Fibroblast of villous mesenchyme (primary cell): ENCODE measurements around the gene HASPIN. TPM values are rescaled to one million over a fixed set of nuclear protein-coding genes. Genes with fewer than 3 reads are reported as not detected.
"Not testable (repeated sequence)": the region's sequence is repeated elsewhere in the genome, so short reads cannot be mapped to it uniquely, and the experiment has no call there.

Source experiments
- DNase-seq: peaks from one replicate; pipeline ENCODE4 v3.0.0-alpha.2; 2010; ENCODE audit warnings: low read depth
- H3K4me3 ChIP-seq: 2 replicates; pipeline ENCODE4 v1.5.1; 2011; ENCODE audit warnings: low read depth, mild to moderate bottlenecking, low read length
- total RNA-seq: library from RNA; depleted of rRNA; stranded (reverse); fragments of >200 nt; gene quantifications from 2 replicates; pipeline ENCODE4 v1.2.3, GENCODE V29; 2012
- TF ChIP-seq, protein P1 (sequence below): IDR thresholded peaks from 2 replicates; pipeline ENCODE4 v1.5.1; 2012; ENCODE audit warnings: low read depth, mild to moderate bottlenecking, low read length; ENCODE audit not compliant: insufficient read depth

HASPIN gene
- total RNA-seq, 1 donor, result 6.9 TPM

DNA sequence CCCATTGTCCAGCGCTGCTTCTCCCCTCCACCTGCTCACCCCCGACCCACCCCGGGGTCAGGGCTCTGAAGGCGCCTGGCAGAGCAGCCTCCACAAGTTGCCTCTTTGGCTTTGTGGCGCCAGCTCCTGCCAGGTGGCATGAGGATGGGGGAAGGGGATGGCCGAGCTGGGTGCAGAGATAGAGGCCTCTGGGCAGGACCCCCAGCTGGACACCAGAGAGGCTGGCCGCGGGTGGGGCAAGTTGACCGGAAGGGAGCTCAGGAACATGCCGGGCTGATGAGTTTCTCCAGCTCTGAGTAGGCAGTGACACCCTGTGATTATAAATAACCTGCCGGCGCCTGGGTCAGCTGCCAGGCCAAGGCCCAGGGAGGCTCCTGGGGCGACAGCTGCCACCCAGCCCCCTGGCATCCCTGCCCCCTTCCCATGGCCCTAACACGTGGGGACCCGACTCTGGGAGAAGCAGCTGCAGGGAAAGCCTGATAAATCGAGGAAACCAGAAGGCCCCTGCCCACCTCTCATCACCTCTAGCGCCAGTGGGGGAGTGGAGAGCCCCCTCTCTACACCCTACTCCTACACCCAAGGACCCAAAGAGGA, 28.5 kb upstream of the HASPIN start:
- no peak for DNase-seq
- TF ChIP-seq, protein P1, sequence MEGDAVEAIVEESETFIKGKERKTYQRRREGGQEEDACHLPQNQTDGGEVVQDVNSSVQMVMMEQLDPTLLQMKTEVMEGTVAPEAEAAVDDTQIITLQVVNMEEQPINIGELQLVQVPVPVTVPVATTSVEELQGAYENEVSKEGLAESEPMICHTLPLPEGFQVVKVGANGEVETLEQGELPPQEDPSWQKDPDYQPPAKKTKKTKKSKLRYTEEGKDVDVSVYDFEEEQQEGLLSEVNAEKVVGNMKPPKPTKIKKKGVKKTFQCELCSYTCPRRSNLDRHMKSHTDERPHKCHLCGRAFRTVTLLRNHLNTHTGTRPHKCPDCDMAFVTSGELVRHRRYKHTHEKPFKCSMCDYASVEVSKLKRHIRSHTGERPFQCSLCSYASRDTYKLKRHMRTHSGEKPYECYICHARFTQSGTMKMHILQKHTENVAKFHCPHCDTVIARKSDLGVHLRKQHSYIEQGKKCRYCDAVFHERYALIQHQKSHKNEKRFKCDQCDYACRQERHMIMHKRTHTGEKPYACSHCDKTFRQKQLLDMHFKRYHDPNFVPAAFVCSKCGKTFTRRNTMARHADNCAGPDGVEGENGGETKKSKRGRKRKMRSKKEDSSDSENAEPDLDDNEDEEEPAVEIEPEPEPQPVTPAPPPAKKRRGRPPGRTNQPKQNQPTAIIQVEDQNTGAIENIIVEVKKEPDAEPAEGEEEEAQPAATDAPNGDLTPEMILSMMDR, result no peak
- H3K4me3 ChIP-seq, result peak overlapping the region; percentile 58

GRCh38 chr17:3695723-3696411, 27.8 kb upstream of the HASPIN start, which contains the start of gene P2RX5:
Gene P2RX5, minus strand, starts transcription at chr17:3696155. Its CDS starts 150 bp downstream, at chr17:3696005.
- TF ChIP-seq, protein P1, result no peak
- DNase-seq, result peak; percentile 16
- H3K4me3 ChIP-seq, result peak within 1 kb of the TSS; percentile 58

DNA sequence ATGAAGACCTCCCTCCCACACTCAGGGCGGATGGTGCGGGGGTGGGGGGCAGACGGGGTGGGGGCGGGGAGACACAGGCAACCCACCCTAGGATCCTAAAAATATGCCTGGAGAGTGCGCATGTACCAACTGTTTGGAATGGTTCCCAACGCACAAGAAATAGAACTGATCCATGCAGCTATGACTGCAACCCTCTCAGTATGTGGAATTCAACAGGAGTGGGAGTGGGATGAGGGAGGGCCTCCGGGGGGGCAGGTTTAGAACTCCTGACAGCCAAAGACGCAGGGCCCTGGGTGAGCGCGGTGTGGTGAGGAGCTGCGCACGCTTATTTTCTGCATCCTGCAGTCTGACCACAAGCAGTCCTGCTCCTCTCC, 26.6 kb upstream of the HASPIN start:
- H3K4me3 ChIP-seq, result no peak overlapping the region
- TF ChIP-seq, protein P1, result no peak
- DNase-seq, result no peak

DNA sequence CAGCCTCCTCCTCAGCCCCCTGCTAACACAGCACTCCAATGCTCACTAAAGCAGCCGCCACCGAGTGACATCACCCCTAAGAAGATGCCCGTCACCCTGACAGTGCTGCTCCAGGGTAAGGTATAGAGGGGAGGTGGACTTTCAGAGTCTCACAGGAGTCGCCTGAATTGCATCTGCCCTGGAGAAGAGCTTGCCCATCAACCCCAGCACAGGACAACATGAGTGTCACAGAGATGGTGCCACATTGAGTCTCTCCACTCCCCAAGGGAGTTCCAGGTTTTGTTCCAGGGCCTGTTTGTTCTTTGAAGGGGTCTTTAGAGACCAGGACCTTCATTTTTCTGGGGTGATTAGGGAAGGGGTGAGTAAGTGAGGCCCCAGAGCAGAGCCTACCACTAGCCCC, 25.6 kb upstream of the HASPIN start:
- TF ChIP-seq, protein P1, result no peak
- no peak for DNase-seq
- no peak overlapping the region for H3K4me3 ChIP-seq

DNA sequence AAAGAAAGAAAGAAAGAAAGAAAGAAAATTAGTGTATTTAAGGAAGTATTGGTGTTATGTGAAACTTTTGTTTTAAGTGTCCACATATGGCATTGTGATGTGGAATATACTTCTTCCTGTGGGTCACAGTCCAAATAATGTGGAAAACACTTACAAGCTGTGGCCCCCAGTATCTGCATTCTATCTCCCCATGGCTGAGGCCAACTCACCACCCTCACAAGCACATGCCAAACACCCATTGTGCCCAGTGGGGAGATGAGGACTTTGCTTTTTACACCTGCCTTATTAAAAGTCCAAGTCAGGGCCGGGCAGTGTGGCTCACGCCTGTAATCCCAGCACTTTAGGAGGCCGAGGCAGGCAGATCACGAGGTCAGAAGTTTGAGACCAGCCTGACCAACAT, 23.8 kb upstream of the HASPIN start:
- H3K4me3 ChIP-seq, result no peak overlapping the region
- DNase-seq, result no peak
- TF ChIP-seq, protein P1, result no peak

- not testable (repeated sequence) for H3K4me3 ChIP-seq, DNase-seq
Observed at GRCh38 chr17:3702041-3702539, 21.6 kb upstream of the HASPIN start.

GRCh38 chr17:3704931-3705717, 18.6 kb upstream of the HASPIN start:
- TF ChIP-seq, protein P1, result no peak
- no peak overlapping the region for H3K4me3 ChIP-seq
- no peak for DNase-seq

GRCh38 chr17:3705718-3705984, 18.1 kb upstream of the HASPIN start:
- DNase-seq, H3K4me3 ChIP-seq: not testable (repeated sequence)
